Osteoblast (primary cell): ENCODE data around the gene CSPG4. TPM values are rescaled to one million over a fixed set of nuclear protein-coding genes. Genes with fewer than 3 reads are reported as not detected.

Source experiments
- DNase-seq: peaks from one replicate; pipeline ENCODE4 v3.0.0; 2011; ENCODE audit warnings: low spot score, mixed read lengths; ENCODE audit not compliant: insufficient read length; ENCODE audit errors: missing footprints
- H2AFZ ChIP-seq: 2 replicates; pipeline ENCODE4 v1.6.0; 2011; ENCODE audit warnings: mild to moderate bottlenecking, low read length
- H3K27ac ChIP-seq: 2 replicates; pipeline ENCODE4 v1.5.1; 2011; ENCODE audit warnings: mild to moderate bottlenecking, low read depth, low read length, moderate library complexity
- H3K27me3 ChIP-seq: 2 replicates; pipeline ENCODE4 v1.6.0; 2012; ENCODE audit warnings: mild to moderate bottlenecking, control low read depth, inconsistent platforms, low read length, moderate library complexity; ENCODE audit not compliant: insufficient read depth
- H3K36me3 ChIP-seq: 2 replicates; pipeline ENCODE4 v1.5.1; 2011; ENCODE audit warnings: mild to moderate bottlenecking, low read length, control low read depth, moderate library complexity; ENCODE audit not compliant: insufficient read depth
- H3K4me1 ChIP-seq: 2 replicates; pipeline ENCODE4 v1.5.1; 2011; ENCODE audit warnings: mild to moderate bottlenecking, low read length, control low read depth, moderate library complexity; ENCODE audit not compliant: insufficient read depth
- H3K4me2 ChIP-seq: 2 replicates; pipeline ENCODE4 v1.6.0; 2011; ENCODE audit warnings: mild to moderate bottlenecking, low read length; ENCODE audit not compliant: insufficient read depth
- H3K4me3 ChIP-seq: fragments of 200-600 bp; sonication (generic); 3 replicates; pipeline ENCODE4 v1.5.1; 2012; ENCODE audit warnings: mild to moderate bottlenecking, low read length, inconsistent platforms; ENCODE audit not compliant: insufficient read depth
- H3K79me2 ChIP-seq: 2 replicates; pipeline ENCODE4 v1.6.0; 2012; ENCODE audit warnings: mild to moderate bottlenecking, low read length, control low read depth, inconsistent platforms; ENCODE audit not compliant: insufficient read depth
- H3K9me3 ChIP-seq: 2 replicates; pipeline ENCODE4 v1.5.1; 2011; ENCODE audit warnings: low read depth, low read length, control low read depth
- H4K20me1 ChIP-seq: 2 replicates; pipeline ENCODE4 v1.6.0; 2012; ENCODE audit warnings: mild to moderate bottlenecking, low read length, control low read depth; ENCODE audit not compliant: insufficient read depth
- CTCF ChIP-seq: IDR thresholded peaks from 2 replicates; pipeline ENCODE4 v1.5.1; 2011; ENCODE audit warnings: mild to moderate bottlenecking, low read depth, low read length, moderate library complexity; ENCODE audit errors: extremely low read depth
- total RNA-seq: library from RNA; depleted of rRNA; stranded (reverse); fragments of >200 nt; gene quantifications from 2 replicates; pipeline ENCODE4 v1.2.3, GENCODE V29; 2012

Gene CSPG4
- total RNA-seq, 1 donor: 20.3 TPM

GRCh38 chr15:75661100-75661755 lies 51.4 kb downstream of the CSPG4 start:
- DNase-seq: peak; percentile 99
- Histone ChIP-seq H3K27ac (peak overlapping the region; percentile 96), H3K36me3 (peaks cover 32% of the 10 kb centered on the region), H3K4me2 (peak overlapping the region; percentile 82), H3K27me3 (no peaks in the 10 kb centered on the region), H2AFZ (peak overlapping the region; percentile 45), H3K4me3 (peak overlapping the region; percentile 59), H3K9me3 (no peaks in the 10 kb centered on the region), H4K20me1 (peaks cover 32% of the 10 kb centered on the region), H3K4me1 (peaks cover 27% of the 10 kb centered on the region), H3K79me2 (peaks cover 58% of the 10 kb centered on the region)
- TF ChIP-seq CTCF: no peak

DNA sequence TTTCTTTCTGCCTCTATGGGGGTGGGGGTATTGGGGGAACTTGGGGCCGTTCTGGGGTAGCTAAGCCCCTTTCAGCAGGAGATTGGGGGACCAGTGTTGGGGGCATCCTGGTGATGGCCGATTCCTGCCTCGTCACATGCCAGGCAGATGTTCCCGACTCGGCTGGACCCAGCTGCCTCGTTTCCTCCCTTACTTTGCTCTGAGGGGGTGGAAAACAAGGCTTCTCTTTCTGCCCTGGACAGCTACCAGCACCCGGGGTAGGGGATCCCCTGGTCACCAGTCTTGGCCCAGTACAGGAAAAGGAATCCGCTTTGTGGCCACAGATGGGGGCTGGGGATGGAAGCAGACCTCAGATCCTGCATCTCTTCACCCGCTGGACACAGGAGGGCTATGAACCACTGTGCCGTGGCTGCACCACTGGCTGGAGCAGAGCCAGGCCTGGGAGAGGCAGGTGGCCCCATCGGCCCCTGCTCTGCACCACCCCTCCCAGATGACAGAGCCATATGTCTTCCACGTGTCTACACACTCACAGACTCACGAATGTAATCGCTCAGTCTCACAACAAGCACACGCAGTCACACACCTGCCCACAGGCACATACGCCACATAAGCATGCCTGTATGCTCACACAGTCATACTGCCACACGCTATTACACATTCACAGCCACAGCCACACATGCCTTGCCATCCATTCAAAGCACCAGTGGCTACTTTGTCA lies 52.6 kb downstream of the CSPG4 start:
- no peak overlapping the region for H3K4me3 ChIP-seq
- H2AFZ ChIP-seq: no peak overlapping the region
- peak overlapping the region; percentile 96 for H3K27ac ChIP-seq
- no peak overlapping the region for H3K4me2 ChIP-seq
- H4K20me1 ChIP-seq: peaks cover 43% of the 10 kb centered on the region
- no peak for TF ChIP-seq CTCF
- H3K4me1 ChIP-seq: peaks cover 20% of the 10 kb centered on the region
- H3K9me3 ChIP-seq: no peaks in the 10 kb centered on the region
- peaks cover 70% of the 10 kb centered on the region for H3K79me2 ChIP-seq
- H3K27me3 ChIP-seq: no peaks in the 10 kb centered on the region
- peaks cover 42% of the 10 kb centered on the region for H3K36me3 ChIP-seq
- DNase-seq: peak; percentile 86

DNA sequence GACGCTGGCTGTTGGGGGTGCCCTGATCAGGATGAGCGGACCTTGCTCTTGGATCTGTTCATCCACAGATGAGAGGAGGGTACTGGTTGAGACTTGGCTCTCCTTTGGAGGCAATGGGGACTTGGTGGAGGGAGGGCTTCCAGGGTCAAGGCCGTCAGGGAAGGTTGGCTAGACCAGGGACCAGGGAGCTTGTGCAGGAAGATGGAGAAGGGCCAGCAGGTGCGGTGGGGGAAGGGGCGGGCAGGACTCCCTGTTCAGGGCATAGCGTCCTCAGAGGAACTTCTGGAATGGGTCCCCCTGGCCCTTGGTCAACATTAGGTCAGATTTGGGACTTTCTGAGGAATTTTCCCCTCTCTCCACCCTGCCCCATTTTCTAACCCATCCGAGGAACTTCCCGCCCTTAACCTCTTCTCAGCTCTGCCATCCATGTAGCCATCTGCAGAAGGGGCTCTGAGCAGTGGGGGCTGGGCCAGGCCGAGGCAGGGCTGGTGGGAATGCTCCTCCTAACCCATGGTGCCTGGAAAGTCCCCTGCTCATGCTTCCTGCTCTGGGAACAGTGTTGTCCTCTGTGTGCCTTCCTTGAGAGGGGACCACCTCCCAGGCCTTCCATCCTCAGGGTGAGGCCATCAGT lies 53.4 kb downstream of the CSPG4 start:
- no peak for TF ChIP-seq CTCF
- Histone ChIP-seq H3K27me3 (no peaks in the 10 kb centered on the region), H2AFZ (no peak overlapping the region), H3K4me2 (no peak overlapping the region), H3K9me3 (no peaks in the 10 kb centered on the region), H3K4me3 (no peak overlapping the region), H4K20me1 (peaks cover 51% of the 10 kb centered on the region), H3K79me2 (peaks cover 74% of the 10 kb centered on the region), H3K4me1 (peaks cover 20% of the 10 kb centered on the region), H3K36me3 (peaks cover 48% of the 10 kb centered on the region), H3K27ac (no peak overlapping the region)
- peak; percentile 69 for DNase-seq

DNA sequence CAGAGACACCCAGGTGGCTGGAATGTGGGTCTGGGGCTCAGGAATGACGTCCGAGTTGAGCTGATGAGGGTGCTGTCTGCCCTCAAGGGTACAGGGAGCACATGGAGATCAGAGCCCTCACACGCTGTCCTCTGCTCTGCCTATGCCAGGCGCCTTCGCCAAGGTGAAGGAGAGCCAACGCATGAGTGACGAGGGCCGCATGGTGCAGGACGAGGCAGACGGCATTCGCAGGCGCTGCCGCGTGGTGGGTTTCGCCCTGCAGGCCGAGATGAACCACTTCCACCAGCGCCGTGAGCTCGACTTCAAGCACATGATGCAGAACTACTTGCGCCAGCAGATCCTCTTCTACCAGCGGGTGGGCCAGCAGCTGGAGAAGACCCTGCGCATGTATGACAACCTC lies 55.8 kb downstream of the CSPG4 start:
- no peak overlapping the region for H2AFZ ChIP-seq
- H3K79me2 ChIP-seq: peaks cover 83% of the 10 kb centered on the region
- H3K36me3 ChIP-seq: peaks cover 51% of the 10 kb centered on the region
- peaks cover 74% of the 10 kb centered on the region for H4K20me1 ChIP-seq
- DNase-seq: no peak
- no peak overlapping the region for H3K4me3 ChIP-seq
- peaks cover 28% of the 10 kb centered on the region for H3K4me1 ChIP-seq
- no peak for TF ChIP-seq CTCF
- H3K27me3 ChIP-seq: no peaks in the 10 kb centered on the region
- no peak overlapping the region for H3K27ac ChIP-seq
- H3K4me2 ChIP-seq: no peak overlapping the region
- H3K9me3 ChIP-seq: no peaks in the 10 kb centered on the region
